Measurements from ENCODE around the gene RNH1. TPM values are rescaled to one million over a fixed set of nuclear protein-coding genes. Genes with fewer than 3 reads are reported as not detected.

Gene RNH1
- total RNA-seq, 1 donor from 2014 or later, result 85.9 TPM

GRCh38 chr11:455566-456147 lies 51.4 kb downstream of the RNH1 start:
- peaks cover 14% of the 10 kb centered on the region for H3K27me3 Mint-ChIP-seq (ENCODE audit: unreplicated experiment)
- H3K9me3 Mint-ChIP-seq (ENCODE audit: unreplicated experiment), result peaks cover 8% of the 10 kb centered on the region
- peaks cover 38% of the 10 kb centered on the region for H3K4me1 Mint-ChIP-seq (ENCODE audit: low read depth, unreplicated experiment)
- peak overlapping the region; percentile 74 for H3K4me3 Mint-ChIP-seq (ENCODE audit: unreplicated experiment)
- no peak for TF ChIP-seq CTCF (IDR thresholded peaks at IDR 0.05; ENCODE audit: partially characterized antibody, unreplicated experiment)
- H3K36me3 Mint-ChIP-seq (ENCODE audit: unreplicated experiment), result no peaks in the 10 kb centered on the region
- H3K27ac Mint-ChIP-seq (ENCODE audit: unreplicated experiment), result peak overlapping the region; percentile 57
- DNase-seq, result no peak

GRCh38 chr11:454801-455565 lies 52.1 kb downstream of the RNH1 start:
- peak overlapping the region; percentile 63 for H3K4me3 Mint-ChIP-seq (ENCODE audit: unreplicated experiment)
- peaks cover 12% of the 10 kb centered on the region for H3K27me3 Mint-ChIP-seq (ENCODE audit: unreplicated experiment)
- no peak for TF ChIP-seq CTCF (IDR thresholded peaks at IDR 0.05; ENCODE audit: partially characterized antibody, unreplicated experiment)
- peaks cover 36% of the 10 kb centered on the region for H3K4me1 Mint-ChIP-seq (ENCODE audit: low read depth, unreplicated experiment)
- H3K27ac Mint-ChIP-seq (ENCODE audit: unreplicated experiment), result peak overlapping the region; percentile 43
- H3K36me3 Mint-ChIP-seq (ENCODE audit: unreplicated experiment), result no peaks in the 10 kb centered on the region
- H3K9me3 Mint-ChIP-seq (ENCODE audit: unreplicated experiment), result peaks cover 8% of the 10 kb centered on the region
- no peak for DNase-seq

GRCh38 chr11:454043-454442 lies 53.0 kb downstream of the RNH1 start:
- TF ChIP-seq CTCF (IDR thresholded peaks at IDR 0.05; ENCODE audit: partially characterized antibody, unreplicated experiment), result no peak
- Mint-ChIP-seq H3K4me3 (ENCODE audit: unreplicated experiment) (peak overlapping the region; percentile 54), H3K27ac (ENCODE audit: unreplicated experiment) (no peak overlapping the region), H3K4me1 (ENCODE audit: low read depth, unreplicated experiment) (peaks cover 32% of the 10 kb centered on the region), H3K9me3 (ENCODE audit: unreplicated experiment) (peaks cover 8% of the 10 kb centered on the region), H3K27me3 (ENCODE audit: unreplicated experiment) (peaks cover 12% of the 10 kb centered on the region), H3K36me3 (ENCODE audit: unreplicated experiment) (no peaks in the 10 kb centered on the region)
- no peak for DNase-seq

- no peak for TF ChIP-seq CTCF (IDR thresholded peaks at IDR 0.05; ENCODE audit: partially characterized antibody, unreplicated experiment)
- peaks cover 35% of the 10 kb centered on the region for H3K4me1 Mint-ChIP-seq (ENCODE audit: low read depth, unreplicated experiment)
- peaks cover 12% of the 10 kb centered on the region for H3K27me3 Mint-ChIP-seq (ENCODE audit: unreplicated experiment)
- H3K4me3 Mint-ChIP-seq (ENCODE audit: unreplicated experiment), result peak overlapping the region; percentile 54
- no peaks in the 10 kb centered on the region for H3K36me3 Mint-ChIP-seq (ENCODE audit: unreplicated experiment)
- no peak overlapping the region for H3K27ac Mint-ChIP-seq (ENCODE audit: unreplicated experiment)
- H3K9me3 Mint-ChIP-seq (ENCODE audit: unreplicated experiment), result peaks cover 11% of the 10 kb centered on the region
- DNase-seq, result no peak
Observed at GRCh38 chr11:453564-453963, 53.5 kb downstream of the RNH1 start.

- no peak for TF ChIP-seq CTCF (IDR thresholded peaks at IDR 0.05; ENCODE audit: partially characterized antibody, unreplicated experiment)
- Mint-ChIP-seq H3K9me3 (ENCODE audit: unreplicated experiment) (peaks cover 11% of the 10 kb centered on the region), H3K36me3 (ENCODE audit: unreplicated experiment) (no peaks in the 10 kb centered on the region), H3K27ac (ENCODE audit: unreplicated experiment) (no peak overlapping the region), H3K4me1 (ENCODE audit: low read depth, unreplicated experiment) (peaks cover 35% of the 10 kb centered on the region), H3K27me3 (ENCODE audit: unreplicated experiment) (peaks cover 12% of the 10 kb centered on the region), H3K4me3 (ENCODE audit: unreplicated experiment) (peak overlapping the region; percentile 98)
- no peak for DNase-seq
Observed at GRCh38 chr11:452916-453527, 54.0 kb downstream of the RNH1 start.

All from glutamatergic neuron (in vitro differentiated cells).